Stimulated activated CD8-positive, alpha-beta memory T cell treated with anti-CD3 and anti-CD28 coated beads, Interleukin-4, amount 100 ng/mL, for 1 hour (primary cell): ENCODE data around the gene RACGAP1.

Source experiments
- DNase-seq, 2 donors: peaks; one replicate each; pipeline ENCODE4 v3.0.0-alpha.2; 2020; ENCODE audit warnings: low read depth in 2 of 2, low spot score in 1 of 2

Gene RACGAP1

GRCh38 chr12:49956663-49957569, 68.4 kb downstream of the RACGAP1 start:
- no peak for DNase-seq

- no peak for DNase-seq
Observed at GRCh38 chr12:49955899-49956662, 69.2 kb downstream of the RACGAP1 start.

GRCh38 chr12:49954863-49955830, 70.1 kb downstream of the RACGAP1 start:
- no peak for DNase-seq

GRCh38 chr12:49953961-49954846, 71.1 kb downstream of the RACGAP1 start:
- DNase-seq = no peak

GRCh38 chr12:49953151-49953550, 72.1 kb downstream of the RACGAP1 start:
- no peak for DNase-seq

GRCh38 chr12:49952391-49953055, 72.8 kb downstream of the RACGAP1 start:
- no peak for DNase-seq

GRCh38 chr12:49951411-49952240, 73.7 kb downstream of the RACGAP1 start:
- no peak for DNase-seq

- no peak for DNase-seq
Observed at GRCh38 chr12:49950273-49951251, 74.7 kb downstream of the RACGAP1 start, which contains the start of gene AQP2. Gene AQP2, plus strand, starts transcription at chr12:49950737. Its CDS starts 94 bp downstream, at chr12:49950831.

GRCh38 chr12:49949866-49950265, 75.4 kb downstream of the RACGAP1 start:
- no peak for DNase-seq

GRCh38 chr12:49948866-49949845, 76.1 kb downstream of the RACGAP1 start:
- no peak for DNase-seq

- no peak for DNase-seq
Observed at GRCh38 chr12:49947593-49948226, 77.6 kb downstream of the RACGAP1 start.

- no peak for DNase-seq
Observed at GRCh38 chr12:49946497-49946896, 78.8 kb downstream of the RACGAP1 start.

GRCh38 chr12:49946086-49946485, 79.2 kb downstream of the RACGAP1 start:
- no peak for DNase-seq

GRCh38 chr12:49945394-49946080, 79.8 kb downstream of the RACGAP1 start:
- peak; percentile 63 to 64 for DNase-seq

- no peak for DNase-seq
Observed at GRCh38 chr12:49944718-49945117, 80.6 kb downstream of the RACGAP1 start.
